LNCAP (cell line): ENCODE measurements around the gene PLAAT4.

Source experiments
- TF ChIP-seq, protein P1 (sequence below): fragments of 450-650 bp; IDR thresholded peaks from 2 replicates; pipeline ENCODE4 v1.5.1; 2017; ENCODE audit warnings: mild to moderate bottlenecking

PLAAT4 gene

DNA sequence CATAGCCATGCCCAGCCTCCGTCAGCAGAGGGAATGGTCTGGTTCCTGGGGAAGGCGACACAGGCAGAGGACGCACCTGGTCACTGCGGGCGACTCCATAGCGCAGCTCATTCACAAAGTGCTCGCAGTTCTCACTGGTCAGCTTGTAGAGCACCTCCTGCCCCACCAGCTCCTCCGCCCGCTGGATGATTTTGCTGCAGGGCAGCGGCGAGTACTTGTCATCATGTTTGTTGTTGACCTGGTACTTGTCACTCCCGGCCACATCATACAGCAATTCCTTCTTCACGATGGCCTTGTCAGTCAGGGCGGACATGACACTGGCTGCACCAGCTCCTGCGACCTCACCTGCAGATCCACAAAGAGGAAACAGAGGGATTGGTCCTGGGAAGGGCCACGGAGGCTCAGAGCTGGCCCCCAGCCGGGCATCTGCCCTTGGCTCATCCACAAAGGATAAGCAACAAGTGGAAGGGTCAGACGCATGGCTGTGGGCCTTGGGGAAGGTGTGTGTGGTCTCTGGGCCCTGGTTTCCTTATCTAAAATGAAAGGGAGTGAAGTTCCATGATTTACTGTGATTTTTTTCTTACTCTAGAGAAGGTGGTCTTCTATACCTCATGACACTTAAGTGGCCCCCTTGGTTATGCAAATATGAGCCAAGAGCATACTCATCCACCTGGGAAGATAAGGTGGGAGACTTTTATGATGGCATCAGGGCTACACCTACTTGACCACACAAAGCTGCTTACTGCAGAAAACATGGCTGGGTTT lies 53.6 kb downstream of the PLAAT4 start:
- TF ChIP-seq, protein P1, sequence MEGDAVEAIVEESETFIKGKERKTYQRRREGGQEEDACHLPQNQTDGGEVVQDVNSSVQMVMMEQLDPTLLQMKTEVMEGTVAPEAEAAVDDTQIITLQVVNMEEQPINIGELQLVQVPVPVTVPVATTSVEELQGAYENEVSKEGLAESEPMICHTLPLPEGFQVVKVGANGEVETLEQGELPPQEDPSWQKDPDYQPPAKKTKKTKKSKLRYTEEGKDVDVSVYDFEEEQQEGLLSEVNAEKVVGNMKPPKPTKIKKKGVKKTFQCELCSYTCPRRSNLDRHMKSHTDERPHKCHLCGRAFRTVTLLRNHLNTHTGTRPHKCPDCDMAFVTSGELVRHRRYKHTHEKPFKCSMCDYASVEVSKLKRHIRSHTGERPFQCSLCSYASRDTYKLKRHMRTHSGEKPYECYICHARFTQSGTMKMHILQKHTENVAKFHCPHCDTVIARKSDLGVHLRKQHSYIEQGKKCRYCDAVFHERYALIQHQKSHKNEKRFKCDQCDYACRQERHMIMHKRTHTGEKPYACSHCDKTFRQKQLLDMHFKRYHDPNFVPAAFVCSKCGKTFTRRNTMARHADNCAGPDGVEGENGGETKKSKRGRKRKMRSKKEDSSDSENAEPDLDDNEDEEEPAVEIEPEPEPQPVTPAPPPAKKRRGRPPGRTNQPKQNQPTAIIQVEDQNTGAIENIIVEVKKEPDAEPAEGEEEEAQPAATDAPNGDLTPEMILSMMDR, result no peak

DNA sequence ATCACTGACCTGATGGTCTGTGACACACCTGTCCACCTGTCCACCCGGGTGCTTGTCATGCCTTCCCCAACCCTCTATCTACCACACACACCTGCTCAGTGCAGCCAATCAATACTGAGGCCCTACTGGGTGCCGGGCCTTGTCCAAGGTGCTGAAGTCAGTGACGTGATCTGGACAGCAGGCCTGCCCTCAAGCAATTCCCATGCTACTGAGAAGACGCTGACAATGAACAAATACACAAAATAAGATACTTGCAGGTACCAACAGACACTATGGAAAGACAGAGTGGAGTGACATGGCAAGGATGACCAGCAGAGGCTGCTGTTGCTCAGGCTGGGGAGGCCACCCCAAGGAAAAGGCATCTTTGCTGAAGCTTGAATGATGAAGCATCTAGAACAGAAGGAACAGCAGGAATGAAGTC lies 56.4 kb downstream of the PLAAT4 start:
- TF ChIP-seq, protein P1, result peak; percentile 66

DNA sequence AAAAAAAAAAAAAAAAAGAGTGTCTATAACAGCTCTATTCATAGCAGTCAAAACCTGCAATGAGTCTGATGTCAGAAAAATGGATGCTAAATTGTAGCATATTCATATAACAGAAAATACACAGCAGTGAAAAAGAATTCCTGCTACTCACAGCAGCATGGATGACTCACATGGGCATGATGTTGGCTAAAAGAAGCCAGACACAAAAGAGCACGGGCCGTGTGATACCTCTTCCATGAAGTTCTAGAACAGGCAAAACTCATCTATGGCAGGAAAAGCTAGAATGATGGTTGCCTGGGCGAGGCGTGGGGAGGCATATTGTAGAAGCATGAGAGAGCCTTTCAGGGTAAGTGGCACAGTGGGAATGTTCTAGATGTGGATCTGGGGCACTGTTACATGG lies 58.7 kb downstream of the PLAAT4 start:
- TF ChIP-seq, protein P1, result no peak
